SH-SY5Y (cell line): ENCODE results near the gene UBE2D4.

Experiments used
- GATA2 ChIP-seq: IDR thresholded peaks from 2 replicates; pipeline ENCODE4 v1.6.1; 2011; ENCODE audit warnings: mild to moderate bottlenecking, low read depth, low read length
- GATA3 ChIP-seq: IDR thresholded peaks from 2 replicates; pipeline ENCODE4 v1.6.1; 2011; ENCODE audit warnings: low read depth, mild to moderate bottlenecking, low read length, moderate library complexity

DNA sequence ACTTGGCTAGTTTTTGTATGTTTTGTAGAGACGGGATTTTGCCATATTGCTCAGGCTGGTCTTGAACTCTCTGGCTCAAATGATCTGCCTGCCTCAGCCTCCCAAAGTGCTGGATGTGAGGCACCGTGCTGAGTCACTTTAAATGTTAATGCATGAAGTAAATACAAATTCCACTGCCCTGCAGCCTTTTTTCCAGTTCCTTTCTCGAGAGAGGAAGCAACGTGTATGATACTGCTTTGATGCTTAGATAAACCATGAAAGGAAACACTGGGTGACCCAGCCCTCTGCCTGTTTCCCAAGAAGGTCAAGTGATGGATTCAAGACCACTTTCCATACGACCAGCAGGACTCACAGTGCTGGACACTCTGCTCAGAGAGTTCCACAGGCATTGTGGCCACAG is 45.6 kb upstream of the UBE2D4 start:
- TF ChIP-seq GATA3: no peak
- TF ChIP-seq GATA2: no peak
